PC-3 (cell line): Measurements from ENCODE around the gene SLC44A1. TPM values are rescaled to one million over a fixed set of nuclear protein-coding genes. Genes with fewer than 3 reads are reported as not detected.

ENCODE experiments used
- ATAC-seq: fragments of 200-7000 bp; cut with Tn5 transposase; 2 replicates; pipeline ENCODE4 v1.9.1; 2020; ENCODE audit warnings: mild to moderate bottlenecking, moderate library complexity
- BruUV-seq: library from RNA; stranded (reverse); fragments of 400-500 nt; replicated peaks from 2 replicates; lab custom pipeline; 2021; lab: Mats Ljungman, UMichigan
- CTCF ChIA-PET: fragments of 300-600 bp; sonication (Branson Sonifier 250); formaldehyde crosslinking; loops from one replicate; lab custom pipeline; 2022; ENCODE audit warnings: antibody characterized with exemption; lab: Charles Lee
- POLR2A ChIA-PET: fragments of 300-600 bp; sonication (Branson Sonifier 250); formaldehyde crosslinking; loops from one replicate; lab custom pipeline; 2022; ENCODE audit warnings: antibody characterized with exemption; ENCODE audit not compliant: unreplicated experiment; lab: Charles Lee
- DNase-seq: peaks from one replicate; pipeline ENCODE4 v3.0.0-alpha.2; 2015
- H2AFZ ChIP-seq: fragments of 300-600 bp; sonication (generic); 2 replicates; pipeline ENCODE4 v1.6.0; 2016; ENCODE audit warnings: antibody characterized with exemption, low read length
- H3F3A ChIP-seq: fragments of 300-600 bp; sonication (generic); one replicate; pipeline ENCODE4 v1.6.0; 2017; ENCODE audit warnings: antibody characterized with exemption, low read length, control low read depth, mild to moderate bottlenecking; ENCODE audit not compliant: unreplicated experiment
- H3K27ac ChIP-seq: fragments of 300-600 bp; sonication (generic); 2 replicates; pipeline ENCODE4 v1.5.1; 2016; ENCODE audit warnings: mild to moderate bottlenecking, low read length
- H3K27me3 ChIP-seq: fragments of 300-600 bp; sonication (generic); 2 replicates; pipeline ENCODE4 v1.6.1; 2016; ENCODE audit warnings: low read length, mixed read lengths
- H3K36me3 ChIP-seq: fragments of 300-600 bp; sonication (generic); 2 replicates; pipeline ENCODE4 v1.6.1; 2016; ENCODE audit warnings: low read depth, mixed run types, low read length, mixed read lengths
- H3K4me1 ChIP-seq: fragments of 300-600 bp; sonication (generic); 2 replicates; pipeline ENCODE4 v1.5.1; 2016; ENCODE audit warnings: low read length; ENCODE audit not compliant: insufficient read depth
- H3K4me2 ChIP-seq: fragments of 300-600 bp; sonication (generic); 2 replicates; pipeline ENCODE4 v1.6.0; 2016; ENCODE audit warnings: low read length
- H3K4me3 ChIP-seq: fragments of 300-600 bp; sonication (generic); 2 replicates; pipeline ENCODE4 v1.5.1; 2016; ENCODE audit warnings: mild to moderate bottlenecking, low read length, mixed read lengths
- H3K79me2 ChIP-seq: fragments of 300-600 bp; sonication (generic); 2 replicates; pipeline ENCODE4 v1.6.1; 2017; ENCODE audit warnings: low read length, mixed read lengths
- H3K9ac ChIP-seq: fragments of 300-600 bp; sonication (generic); 2 replicates; pipeline ENCODE4 v1.6.0; 2016; ENCODE audit warnings: mild to moderate bottlenecking, low read length
- H3K9me2 ChIP-seq: fragments of 300-600 bp; sonication (generic); replicated peaks from 2 replicates; pipeline ENCODE4 v1.6.1; 2016; ENCODE audit warnings: mixed run types, low read length, mixed read lengths
- H3K9me3 ChIP-seq: fragments of 300-600 bp; sonication (generic); 2 replicates; pipeline ENCODE4 v1.6.1; 2016; ENCODE audit warnings: low read length, mixed read lengths
- H4K20me1 ChIP-seq: fragments of 300-600 bp; sonication (generic); 2 replicates; pipeline ENCODE4 v1.6.1; 2016; ENCODE audit warnings: low read length, mixed read lengths
- CTCF ChIP-seq: fragments of 300-600 bp; sonication (generic); conservative IDR thresholded peaks from 2 replicates; pipeline ENCODE4 v1.5.1; 2017; ENCODE audit warnings: antibody characterized with exemption, low read depth, mild to moderate bottlenecking, low read length
- EZH2 ChIP-seq: fragments of 300-600 bp; sonication (generic); IDR thresholded peaks from one replicate; pipeline ENCODE4 v1.6.1; 2017; ENCODE audit warnings: antibody characterized with exemption, mild to moderate bottlenecking, low read length; ENCODE audit not compliant: unreplicated experiment
- EZH2phosphoT487 ChIP-seq: fragments of 300-600 bp; sonication (generic); IDR thresholded peaks from 2 replicates; pipeline ENCODE4 v1.6.1; 2018; ENCODE audit warnings: mild to moderate bottlenecking, antibody characterized with exemption, low read length, borderline replicate concordance
- intact Hi-C: fragments of 100-400 bp; cut with micrococcal nuclease; formaldehyde crosslinking; loops from 2 replicates; pipeline ENCODE4 v1.9.0; 2023
- total RNA-seq: library from RNA; depleted of rRNA; stranded (reverse); fragments of >200 nt; gene quantifications from 2 replicates; pipeline ENCODE4 v1.2.3, GENCODE V29; 2014

The SLC44A1 gene
- total RNA-seq, 1 experiment from 2014 or later = 16.1 TPM

DNA sequence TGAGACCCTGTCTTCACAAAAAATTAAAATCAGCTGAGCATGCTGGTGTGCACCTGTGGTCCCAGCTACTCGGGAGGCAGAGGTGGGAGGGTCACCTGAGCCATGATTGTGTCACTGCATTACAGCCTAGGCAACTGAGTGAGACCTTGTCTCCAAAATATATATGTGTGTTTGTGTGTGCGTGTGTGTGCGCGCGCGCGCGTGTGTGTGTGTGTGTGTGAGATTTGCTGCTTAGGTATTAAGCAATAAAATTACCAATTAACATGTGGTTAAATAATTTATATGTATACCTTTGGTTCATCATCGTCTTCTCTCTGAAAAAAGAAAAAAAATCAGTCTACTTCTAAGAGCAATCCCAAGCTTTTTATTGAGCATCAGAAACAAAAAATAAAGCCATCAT, 117.4 kb downstream of the SLC44A1 start:
- POLR2A ChIA-PET = no interaction called here
- Histone ChIP-seq H3K36me3 (no peaks in the 10 kb centered on the region), H3K79me2 (no peaks in the 10 kb centered on the region), H3K9ac (no peak overlapping the region), H3F3A (no peaks in the 10 kb centered on the region), H3K27me3 (no peaks in the 10 kb centered on the region), H2AFZ (no peak overlapping the region), H3K4me3 (no peak overlapping the region), H3K4me2 (no peak overlapping the region), H4K20me1 (no peaks in the 10 kb centered on the region), H3K9me2 (no peaks in the 10 kb centered on the region), H3K4me1 (no peaks in the 10 kb centered on the region), H3K27ac (no peak overlapping the region), H3K9me3 (no peaks in the 10 kb centered on the region)
- DNase-seq (no peak), ATAC-seq (no peak)
- BruUV-seq = no TSS peak
- CTCF ChIA-PET = no interaction called here
- intact Hi-C loops = no loop called here
- TF ChIP-seq CTCF (no peak), EZH2 (no peak), EZH2phosphoT487 (no peak)

DNA sequence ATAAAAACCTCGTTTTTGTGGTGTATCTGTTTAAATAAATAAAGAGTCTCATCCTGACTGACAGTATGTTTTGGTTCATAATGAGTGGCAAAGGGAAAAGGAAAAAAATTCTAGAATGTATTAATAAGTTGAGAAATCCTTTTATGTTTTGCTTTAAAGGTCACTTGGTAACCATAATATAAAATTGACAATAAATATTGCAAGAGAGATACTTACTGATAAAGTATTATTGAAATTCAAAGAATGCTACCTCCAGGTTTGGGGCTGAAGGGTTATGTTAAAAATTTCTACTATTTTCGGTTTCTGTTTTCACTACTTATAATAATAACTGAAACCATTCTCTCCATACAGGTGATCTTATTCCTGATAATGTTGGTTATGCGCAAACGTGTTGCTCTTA, 118.0 kb downstream of the SLC44A1 start:
- CTCF ChIA-PET = no interaction called here
- no peak overlapping the region for H3K27ac ChIP-seq
- POLR2A ChIA-PET = interaction anchor here (0.6 kb wide), 1 partner anchor 28 kb away, joined by 3 read pairs; no protein-coding TSS in a partner anchor
- no peak overlapping the region for H2AFZ ChIP-seq
- H3K9me3 ChIP-seq = no peaks in the 10 kb centered on the region
- BruUV-seq = no TSS peak
- H3K36me3 ChIP-seq = no peaks in the 10 kb centered on the region
- H3K4me3 ChIP-seq = no peak overlapping the region
- H3K79me2 ChIP-seq = no peaks in the 10 kb centered on the region
- H3K4me2 ChIP-seq = no peak overlapping the region
- no peak for TF ChIP-seq EZH2
- TF ChIP-seq CTCF = no peak
- TF ChIP-seq EZH2phosphoT487 = no peak
- H4K20me1 ChIP-seq = no peaks in the 10 kb centered on the region
- no peak overlapping the region for H3K9ac ChIP-seq
- no peaks in the 10 kb centered on the region for H3K9me2 ChIP-seq
- no peaks in the 10 kb centered on the region for H3K27me3 ChIP-seq
- no peaks in the 10 kb centered on the region for H3F3A ChIP-seq
- ATAC-seq = no peak
- no peak for DNase-seq
- no peaks in the 10 kb centered on the region for H3K4me1 ChIP-seq
- intact Hi-C loops = no loop called here

DNA sequence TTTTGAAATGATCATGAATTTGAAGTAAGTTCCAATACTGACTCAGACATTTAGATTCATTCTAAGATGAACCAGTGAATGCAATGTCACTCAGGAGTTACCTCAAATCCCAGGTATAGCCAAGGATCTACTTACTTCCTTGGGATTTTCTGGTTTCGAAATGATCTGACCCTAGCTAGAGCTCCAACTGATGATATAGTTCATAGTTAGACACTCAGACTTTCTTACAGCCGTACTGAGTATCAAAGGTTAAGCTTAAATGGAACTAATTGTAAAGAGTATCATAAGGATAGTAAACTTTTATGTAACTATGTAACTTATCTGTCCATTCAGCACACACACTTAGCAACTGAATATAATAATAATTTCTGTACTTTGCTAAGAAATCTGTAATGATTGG, 119.4 kb downstream of the SLC44A1 start:
- H2AFZ ChIP-seq = no peak overlapping the region
- no peak overlapping the region for H3K4me2 ChIP-seq
- no peaks in the 10 kb centered on the region for H4K20me1 ChIP-seq
- no peaks in the 10 kb centered on the region for H3K79me2 ChIP-seq
- ChIA-PET CTCF (no interaction called here), POLR2A (no interaction called here)
- BruUV-seq = no TSS peak
- H3K9me2 ChIP-seq = no peaks in the 10 kb centered on the region
- H3F3A ChIP-seq = no peaks in the 10 kb centered on the region
- H3K9me3 ChIP-seq = no peaks in the 10 kb centered on the region
- no peak overlapping the region for H3K4me3 ChIP-seq
- no peaks in the 10 kb centered on the region for H3K27me3 ChIP-seq
- H3K36me3 ChIP-seq = no peaks in the 10 kb centered on the region
- DNase-seq (no peak), ATAC-seq (no peak)
- H3K9ac ChIP-seq = no peak overlapping the region
- H3K27ac ChIP-seq = no peak overlapping the region
- TF ChIP-seq EZH2 = no peak
- no peak for TF ChIP-seq EZH2phosphoT487
- TF ChIP-seq CTCF = no peak
- H3K4me1 ChIP-seq = no peaks in the 10 kb centered on the region
- intact Hi-C loops = no loop called here
